ENCODE measurements around the gene MLH3. TPM values are rescaled to one million over a fixed set of nuclear protein-coding genes. Genes with fewer than 3 reads are reported as not detected.

MLH3 gene
- total and polyA plus RNA-seq, 2 of the 13 experiments (the other 11 are each of a cell fraction or from before 2014, with no cell fraction given): 14.4 to 24.8 TPM

DNA sequence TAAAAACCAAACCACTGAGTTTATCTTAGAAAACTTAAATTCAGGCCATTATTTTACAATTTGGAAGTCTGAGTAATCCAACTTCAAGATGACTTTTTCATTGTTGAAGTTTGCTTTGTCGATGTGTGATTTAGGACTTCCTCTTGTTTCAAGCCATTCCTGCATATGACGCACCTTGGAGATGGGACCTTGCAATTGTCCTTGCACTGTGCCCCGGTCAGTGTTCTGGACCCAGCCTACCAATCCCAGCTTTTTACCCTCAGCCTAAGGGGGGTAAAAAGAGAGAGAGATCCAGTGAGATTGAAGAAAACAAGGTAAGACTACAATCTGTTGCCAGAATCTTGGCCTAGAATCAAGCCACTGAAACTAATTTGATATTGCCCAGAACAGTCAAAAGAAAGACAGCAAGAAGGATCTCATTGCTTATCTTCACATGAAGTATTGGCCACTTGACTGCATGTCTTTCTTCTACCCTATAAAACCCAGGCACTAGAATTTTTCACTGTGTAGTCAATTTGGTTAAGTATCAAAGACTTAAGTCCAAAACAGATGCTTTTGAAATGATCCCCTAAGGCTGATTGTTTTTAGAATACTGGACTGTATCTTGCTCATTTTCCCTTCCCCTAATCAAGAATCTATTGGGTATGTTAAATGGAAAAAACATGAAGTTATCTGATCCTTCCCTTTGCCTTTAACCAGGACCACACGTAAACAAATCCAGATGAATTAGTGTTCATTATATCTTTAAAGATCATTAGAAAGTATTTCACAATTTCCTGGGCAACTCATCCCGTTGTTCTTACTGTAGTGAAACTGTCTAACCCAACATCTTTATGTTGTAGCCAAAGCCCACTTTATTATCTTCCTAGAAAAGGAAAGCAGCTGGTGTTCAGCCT, 2.4 kb upstream of the MLH3 start:
- Histone ChIP-seq H3K36me3 (replicated peaks in 1 of 2; ENCODE audit: control insufficient read depth in 1 of 2, insufficient read depth in 2 of 2, low read length in 2 of 2) (no peaks in the 10 kb centered on the region; a peak in 2 of 5 replicates), H3K27ac (ENCODE audit: extremely low read length, insufficient read depth, low read length) (no peak overlapping the region), H3K9me3 (ENCODE audit: low read length) (no peaks in the 10 kb centered on the region), H3K4me1 (ENCODE audit: insufficient read depth, low read length) (peaks cover 25% of the 10 kb centered on the region), H3K4me2 (ENCODE audit: low read depth, low read length) (no peak overlapping the region), H3K79me2 (ENCODE audit: insufficient read depth, low read length) (peaks cover 19% of the 10 kb centered on the region), H3K4me3 (replicated peaks in 1 of 3; ENCODE audit: insufficient read depth in 1 of 3, low read depth in 2 of 3, low read length in 3 of 3) (no peak overlapping the region), H2AFZ (ENCODE audit: low read length) (no peak overlapping the region), H3K27me3 (ENCODE audit: control insufficient read depth in 1 of 2, insufficient read depth in 2 of 2, low read length in 2 of 2) (no peaks in the 10 kb centered on the region), H3K9ac (ENCODE audit: insufficient read depth, low read depth, low read length) (no peak overlapping the region), H4K20me1 (ENCODE audit: insufficient read depth, low read length) (no peaks in the 10 kb centered on the region)
- TF ChIP-seq POLR2AphosphoS2 (IDR thresholded peaks at IDR 0.05; ENCODE audit: low read depth, low read length) (no peak), RFXANK (CRISPR knock-in tag; IDR thresholded peaks at IDR 0.05) (no peak), PBX2 (CRISPR knock-in tag; IDR thresholded peaks at IDR 0.05) (no peak), NFYB (CRISPR knock-in tag; IDR thresholded peaks at IDR 0.05) (no peak), MATR3 (CRISPR knock-in tag; IDR thresholded peaks at IDR 0.05) (no peak), POLR2AphosphoS5 (IDR thresholded peaks at IDR 0.05; ENCODE audit: low read depth, low read length) (no peak), SOX6 (IDR thresholded peaks at IDR 0.05) (no peak), SOX6 (CRISPR knock-in tag; IDR thresholded peaks at IDR 0.05) (no peak)
- FAIRE-seq: no peak
- ChIA-PET POLR2A (no interaction called here), CTCF (ENCODE audit: low intra/inter-chr PET ratio, low total read pairs) (no interaction called here)
- no peak for DNase-seq (ENCODE audit: low spot score)
- in situ Hi-C loops (cut with HindIII; ENCODE audit: extremely low pct_ligation_motif_present, low pct_unique_long_range_greater_than_20kb) (no loop called here), intact Hi-C loops (cut with micrococcal nuclease; ENCODE audit: unreplicated experiment) (no loop called here)
- no peak for ATAC-seq
- WGBS (ENCODE audit: low lambda C conversion rate): 94% methylated on average over 4 of the region's 5 CpGs
- BruUV-seq (replicated peaks): no TSS peak

- no peak overlapping the region for H2AFZ ChIP-seq (ENCODE audit: low read length)
- TF ChIP-seq ZNF576 (CRISPR knock-in tag; IDR thresholded peaks at IDR 0.05): no peak
- no peak for TF ChIP-seq REST (IDR thresholded peaks at IDR 0.05; ENCODE audit: borderline replicate concordance in 1 of 2, low read depth in 1 of 2, low read length in 2 of 2)
- no peak for TF ChIP-seq RARG (CRISPR knock-in tag; IDR thresholded peaks at IDR 0.05; ENCODE audit: low read depth)
- TF ChIP-seq, protein P1, sequence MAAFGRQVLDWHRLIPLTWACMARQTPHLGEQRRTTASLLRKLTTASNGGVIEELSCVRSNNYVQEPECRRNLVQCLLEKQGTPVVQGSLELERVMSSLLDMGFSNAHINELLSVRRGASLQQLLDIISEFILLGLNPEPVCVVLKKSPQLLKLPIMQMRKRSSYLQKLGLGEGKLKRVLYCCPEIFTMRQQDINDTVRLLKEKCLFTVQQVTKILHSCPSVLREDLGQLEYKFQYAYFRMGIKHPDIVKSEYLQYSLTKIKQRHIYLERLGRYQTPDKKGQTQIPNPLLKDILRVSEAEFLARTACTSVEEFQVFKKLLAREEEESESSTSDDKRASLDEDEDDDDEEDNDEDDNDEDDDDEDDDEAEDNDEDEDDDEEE (CRISPR knock-in tag; IDR thresholded peaks at IDR 0.05): no peak
- no peak for TF ChIP-seq ISL2 (CRISPR knock-in tag; IDR thresholded peaks at IDR 0.05)
Measured at GRCh38 chr14:75051556-75051899, 261 bp upstream of the MLH3 start.

More at GRCh38 chr14:75051556-75051899, 261 bp upstream of the MLH3 start:
- Histone ChIP-seq H3K9me3 (ENCODE audit: low read length) (no peaks in the 10 kb centered on the region), H3K79me2 (ENCODE audit: insufficient read depth, low read length) (peaks cover 19% of the 10 kb centered on the region), H3K4me2 (ENCODE audit: low read depth, low read length) (peak overlapping the region; percentile 78), H3K4me1 (ENCODE audit: insufficient read depth, low read length) (peaks cover 30% of the 10 kb centered on the region), H3K36me3 (replicated peaks in 1 of 2; ENCODE audit: control insufficient read depth in 1 of 2, insufficient read depth in 2 of 2, low read length in 2 of 2) (no peaks in the 10 kb centered on the region; a peak in 2 of 5 replicates), H4K20me1 (ENCODE audit: insufficient read depth, low read length) (no peaks in the 10 kb centered on the region), H3K27ac (ENCODE audit: extremely low read length, insufficient read depth, low read length) (peak overlapping the region; percentile 81), H3K9ac (ENCODE audit: insufficient read depth, low read depth, low read length) (peak overlapping the region; percentile 87), H3K27me3 (ENCODE audit: control insufficient read depth in 1 of 2, insufficient read depth in 2 of 2, low read length in 2 of 2) (no peaks in the 10 kb centered on the region), H3K4me3 (replicated peaks in 1 of 3; ENCODE audit: insufficient read depth in 1 of 3, low read depth in 2 of 3, low read length in 3 of 3) (peak overlapping the region; percentile 58 to 75 (median 68); a peak in 5 of 6 replicates)
- ATAC-seq (no peak), FAIRE-seq (no peak), DNase-seq (ENCODE audit: low spot score) (no peak)
- intact Hi-C loops (cut with micrococcal nuclease; ENCODE audit: unreplicated experiment) (no loop called here), in situ Hi-C loops (cut with HindIII; ENCODE audit: extremely low pct_ligation_motif_present, low pct_unique_long_range_greater_than_20kb) (no loop called here)
- ChIA-PET POLR2A (interaction anchor here (1.2 to 4.2 kb wide), 4 partner anchors 10 to 106 kb away, joined by 4 to 18 read pairs (median 9); partner anchors contain the start of genes ACYP1 and ZC2HC1C), CTCF (ENCODE audit: low intra/inter-chr PET ratio, low total read pairs) (no interaction called here)
- 29% methylated on average over 5 of the region's 5 CpGs for WGBS (ENCODE audit: low lambda C conversion rate)
- no TSS peak for BruUV-seq (replicated peaks)

Data from HepG2 (cell line).